Spleen (tissue), 7 donors: ENCODE results near the gene DBH.

Source experiments
- POLR2A ChIP-seq, 3 donors: fragments of 450-650 bp; IDR thresholded peaks; one replicate each; pipeline ENCODE4 v1.5.1; 2017; ENCODE audit warnings: antibody characterized with exemption in 3 of 3, mild to moderate bottlenecking in 1 of 3
- POLR2AphosphoS5 ChIP-seq, 3 donors: sonication (generic); formaldehyde crosslinking; IDR thresholded peaks; one replicate each; pipeline ENCODE4 v1.5.1; 2017; ENCODE audit warnings: antibody characterized with exemption in 3 of 3
- TF ChIP-seq, protein P1 (sequence below), 11 experiments: fragments of 200-600 bp in 7 of 11; fragments of 450-650 bp in 4 of 11; sonication (generic) in 4 of 11; IDR thresholded peaks in 8 of 11; conservative IDR thresholded peaks in 3 of 11; 1 replicate in 7 of 11; 2 replicates in 4 of 11; pipeline versions ENCODE4 v1.4.0 to v1.8.0; 2016 to 2021; ENCODE audit warnings: antibody characterized with exemption in 11 of 11, inconsistent platforms in 4 of 11, mild to moderate bottlenecking in 1 of 11
- donor health status: DM: no; HTN: no; CAD: no; lungs with moderate emphysema.
- donor health status: DM: no; HTN: no; CAD: no.
- donor health status: DM: no; HTN: no; CAD: no.

DNA sequence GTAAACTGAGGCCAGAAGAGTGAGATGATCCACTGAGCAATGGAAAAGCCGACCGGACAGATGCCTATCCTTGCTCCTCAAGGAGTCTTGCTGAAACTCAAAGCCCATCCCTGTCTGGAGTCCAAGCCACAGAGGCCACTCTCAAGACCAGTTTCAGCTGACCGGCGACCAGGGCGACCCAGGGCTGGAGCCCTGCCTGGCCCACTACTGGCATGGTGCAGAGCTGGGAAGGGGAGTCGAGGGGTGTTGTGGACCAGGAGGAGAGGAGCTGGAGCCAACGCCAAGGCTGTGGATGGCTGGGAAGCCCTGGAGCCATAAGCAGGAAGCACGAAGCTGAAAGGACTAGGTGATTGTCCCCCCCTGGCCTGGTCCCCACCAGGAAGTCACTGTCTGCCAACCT lies 49.1 kb upstream of the DBH start:
- TF ChIP-seq, protein P1, sequence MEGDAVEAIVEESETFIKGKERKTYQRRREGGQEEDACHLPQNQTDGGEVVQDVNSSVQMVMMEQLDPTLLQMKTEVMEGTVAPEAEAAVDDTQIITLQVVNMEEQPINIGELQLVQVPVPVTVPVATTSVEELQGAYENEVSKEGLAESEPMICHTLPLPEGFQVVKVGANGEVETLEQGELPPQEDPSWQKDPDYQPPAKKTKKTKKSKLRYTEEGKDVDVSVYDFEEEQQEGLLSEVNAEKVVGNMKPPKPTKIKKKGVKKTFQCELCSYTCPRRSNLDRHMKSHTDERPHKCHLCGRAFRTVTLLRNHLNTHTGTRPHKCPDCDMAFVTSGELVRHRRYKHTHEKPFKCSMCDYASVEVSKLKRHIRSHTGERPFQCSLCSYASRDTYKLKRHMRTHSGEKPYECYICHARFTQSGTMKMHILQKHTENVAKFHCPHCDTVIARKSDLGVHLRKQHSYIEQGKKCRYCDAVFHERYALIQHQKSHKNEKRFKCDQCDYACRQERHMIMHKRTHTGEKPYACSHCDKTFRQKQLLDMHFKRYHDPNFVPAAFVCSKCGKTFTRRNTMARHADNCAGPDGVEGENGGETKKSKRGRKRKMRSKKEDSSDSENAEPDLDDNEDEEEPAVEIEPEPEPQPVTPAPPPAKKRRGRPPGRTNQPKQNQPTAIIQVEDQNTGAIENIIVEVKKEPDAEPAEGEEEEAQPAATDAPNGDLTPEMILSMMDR (IDR thresholded peaks at IDR 0.05 in 8 of 11, conservative IDR thresholded peaks at IDR 0.05 in 3 of 11), result no peak
- TF ChIP-seq POLR2AphosphoS5 (IDR thresholded peaks at IDR 0.05), result no peak
- TF ChIP-seq POLR2A (IDR thresholded peaks at IDR 0.05), result no peak
